Thyroid gland (tissue), 4 donors: ENCODE measurements around the gene CCT4. TPM values are rescaled to one million over a fixed set of nuclear protein-coding genes. Genes with fewer than 3 reads are reported as not detected.

Experiments used
- DNase-seq, 2 donors: peaks; one replicate each; pipeline ENCODE4 v3.0.0-alpha.2; 2019
- H3K27ac ChIP-seq, 3 donors: fragments of 200-600 bp; sonication (generic); 1 replicate in 2 of 3; 2 replicates in 1 of 3; pipeline ENCODE4 v1.5.1; 2016 to 2019; ENCODE audit warnings: mild to moderate bottlenecking in 1 of 3, moderate library complexity in 1 of 3
- H3K27me3 ChIP-seq: fragments of 200-600 bp; sonication (generic); one replicate; pipeline ENCODE4 v1.5.1; 2019
- H3K36me3 ChIP-seq, 2 donors: fragments of 200-600 bp; sonication (generic); one replicate each; pipeline ENCODE4 v1.5.1; 2016 to 2019
- H3K4me1 ChIP-seq, 2 donors: fragments of 200-600 bp; sonication (generic); one replicate each; pipeline ENCODE4 v1.5.1; 2017 to 2019
- H3K4me3 ChIP-seq, 3 donors: fragments of 200-600 bp; sonication (generic); replicated peaks in 1 of 3; 1 replicate in 2 of 3; 2 replicates in 1 of 3; pipeline ENCODE4 v1.5.1; 2016; ENCODE audit warnings: mild to moderate bottlenecking in 1 of 3
- H3K9me3 ChIP-seq: fragments of 200-600 bp; sonication (generic); one replicate; pipeline ENCODE4 v1.5.1; 2017
- POLR2A ChIP-seq, 2 donors: fragments of 450-650 bp; IDR thresholded peaks; one replicate each; pipeline ENCODE4 v1.6.1; 2017; ENCODE audit warnings: antibody characterized with exemption in 2 of 2, mild to moderate bottlenecking in 2 of 2, moderate library complexity in 1 of 2
- WGBS, 2 donors: methylation state at CpG; one replicate each; pipeline ENCODE4 v1.1.5; 2017; 5-methylcytosine and 5-hydroxymethylcytosine counted together
- intact Hi-C: fragments of 100-400 bp; cut with DNase I; formaldehyde crosslinking; loops from one replicate; pipeline ENCODE4 v1.15.1; 2023
- total RNA-seq, 4 donors: library from RNA; depleted of rRNA; stranded (reverse); fragments of >200 nt; gene quantifications; one replicate each; pipeline ENCODE4 v1.2.3, GENCODE V29; 2016
- TF ChIP-seq, protein P1 (sequence below), 6 experiments: fragments of 200-600 bp in 3 of 6; fragments of 450-650 bp in 3 of 6; sonication (generic) in 3 of 6; IDR thresholded peaks; one replicate each; pipeline ENCODE4 v1.5.1; 2016 to 2019; ENCODE audit warnings: antibody characterized with exemption in 6 of 6, mild to moderate bottlenecking in 2 of 6, inconsistent platforms in 1 of 6, moderate library complexity in 1 of 6

CCT4 gene
- total RNA-seq, 4 donors from 2014 or later: 84.4 to 96.5 (median 88.7) TPM

DNA sequence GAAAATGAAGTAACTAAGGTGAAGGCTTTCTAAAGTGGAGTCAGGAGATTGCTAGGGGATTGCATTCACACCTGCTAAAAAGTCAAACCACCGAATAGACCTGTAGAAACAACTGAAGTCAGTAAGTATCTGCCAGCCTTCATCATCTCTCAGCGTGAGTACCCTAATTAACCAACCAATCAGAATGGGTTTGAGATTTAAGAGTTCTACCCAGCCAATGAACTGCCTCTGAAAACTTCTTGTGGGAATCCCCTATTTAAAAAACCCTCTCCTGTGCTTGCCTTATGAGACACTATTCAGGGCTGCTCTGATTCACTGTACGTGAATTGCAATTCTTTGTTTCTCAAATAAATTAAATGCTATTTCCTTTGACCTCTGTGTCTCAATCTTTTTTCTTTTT is 31.2 kb downstream of the CCT4 start:
- Histone ChIP-seq H3K36me3 (no peaks in the 10 kb centered on the region), H3K4me3 (no peak overlapping the region), H3K4me1 (peaks cover 10% of the 10 kb centered on the region in 2 donors), H3K27me3 (no peaks in the 10 kb centered on the region), H3K9me3 (no peaks in the 10 kb centered on the region), H3K27ac (no peak overlapping the region)
- 76 to 80% methylated on average over 3 of the region's 3 CpGs for WGBS, 2 donors
- TF ChIP-seq POLR2A (IDR thresholded peaks at IDR 0.05): no peak
- TF ChIP-seq, protein P1, sequence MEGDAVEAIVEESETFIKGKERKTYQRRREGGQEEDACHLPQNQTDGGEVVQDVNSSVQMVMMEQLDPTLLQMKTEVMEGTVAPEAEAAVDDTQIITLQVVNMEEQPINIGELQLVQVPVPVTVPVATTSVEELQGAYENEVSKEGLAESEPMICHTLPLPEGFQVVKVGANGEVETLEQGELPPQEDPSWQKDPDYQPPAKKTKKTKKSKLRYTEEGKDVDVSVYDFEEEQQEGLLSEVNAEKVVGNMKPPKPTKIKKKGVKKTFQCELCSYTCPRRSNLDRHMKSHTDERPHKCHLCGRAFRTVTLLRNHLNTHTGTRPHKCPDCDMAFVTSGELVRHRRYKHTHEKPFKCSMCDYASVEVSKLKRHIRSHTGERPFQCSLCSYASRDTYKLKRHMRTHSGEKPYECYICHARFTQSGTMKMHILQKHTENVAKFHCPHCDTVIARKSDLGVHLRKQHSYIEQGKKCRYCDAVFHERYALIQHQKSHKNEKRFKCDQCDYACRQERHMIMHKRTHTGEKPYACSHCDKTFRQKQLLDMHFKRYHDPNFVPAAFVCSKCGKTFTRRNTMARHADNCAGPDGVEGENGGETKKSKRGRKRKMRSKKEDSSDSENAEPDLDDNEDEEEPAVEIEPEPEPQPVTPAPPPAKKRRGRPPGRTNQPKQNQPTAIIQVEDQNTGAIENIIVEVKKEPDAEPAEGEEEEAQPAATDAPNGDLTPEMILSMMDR (IDR thresholded peaks at IDR 0.05): no peak
- DNase-seq: no peak
- intact Hi-C loops: no loop called here

DNA sequence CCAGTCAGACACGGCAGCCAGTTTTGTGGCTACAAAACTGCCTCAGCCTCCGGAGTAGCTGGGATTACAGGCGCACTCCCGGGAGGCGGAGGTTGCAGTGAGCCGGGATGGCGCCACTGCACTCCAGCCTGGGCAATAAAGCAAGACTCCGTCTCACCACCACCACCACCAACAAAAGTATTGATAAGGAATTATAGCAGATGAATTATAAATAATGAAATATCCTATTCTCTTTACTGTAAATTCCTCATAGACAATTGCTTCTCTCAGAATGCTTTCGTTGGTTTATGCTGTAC is 33.2 kb downstream of the CCT4 start:
- H3K4me3 ChIP-seq: peak overlapping the region in 2 of 3 donors; percentile 35 to 73
- TF ChIP-seq POLR2A (IDR thresholded peaks at IDR 0.05): no peak
- TF ChIP-seq, protein P1 (IDR thresholded peaks at IDR 0.05): no peak

DNA sequence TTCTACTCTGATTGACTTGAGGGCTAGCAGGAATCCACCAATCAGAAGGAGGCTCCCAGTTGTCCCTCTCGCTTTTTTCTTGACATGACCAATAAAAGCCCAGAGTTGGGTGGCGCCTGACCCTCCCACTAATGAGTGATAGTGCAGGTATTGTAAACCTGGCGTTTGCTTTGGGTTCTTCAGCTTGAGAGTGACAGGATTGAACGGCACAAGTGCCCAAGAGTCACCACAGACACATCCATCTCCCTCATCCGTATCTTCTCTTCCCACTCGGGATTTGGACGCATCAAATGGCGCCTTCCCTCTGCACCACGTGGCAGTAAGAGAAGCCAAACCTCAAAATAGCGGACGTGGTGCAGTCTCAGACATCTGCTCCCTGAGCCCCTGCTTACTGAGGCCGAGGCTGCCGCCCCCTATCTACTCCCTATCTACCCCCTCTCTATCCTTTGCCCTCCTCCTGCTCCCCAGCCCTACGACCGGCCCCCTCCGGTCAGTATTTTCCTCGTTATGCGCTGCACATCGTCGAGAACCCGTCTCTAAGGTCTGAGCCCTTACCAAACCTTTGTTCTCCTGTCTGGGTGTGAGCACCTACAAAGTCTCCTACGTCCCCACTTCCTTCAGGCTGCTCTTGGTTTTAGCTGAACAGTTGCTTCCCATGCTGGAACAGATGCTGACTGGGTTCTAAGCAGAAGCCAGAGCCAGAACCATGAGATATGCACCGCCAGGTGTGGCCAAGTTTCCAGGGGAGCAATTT is 33.7 kb downstream of the CCT4 start:
- peaks cover 10% of the 10 kb centered on the region in 2 donors for H3K4me1 ChIP-seq
- TF ChIP-seq POLR2A (IDR thresholded peaks at IDR 0.05): peak in 1 of 2 donors; percentile 41
- TF ChIP-seq, protein P1 (IDR thresholded peaks at IDR 0.05): peak in 1 of 6 experiments; percentile 16
- peak overlapping the region; percentile 35 to 73 (median 48) for H3K4me3 ChIP-seq
- DNase-seq: peak; percentile 94
- WGBS, 2 donors: 2 to 4% methylated on average over 22 to 23 of the region's 23 CpGs
- H3K9me3 ChIP-seq: no peaks in the 10 kb centered on the region
- H3K36me3 ChIP-seq: no peaks in the 10 kb centered on the region
- peak overlapping the region; percentile 58 to 91 (median 62) for H3K27ac ChIP-seq
- intact Hi-C loops: no loop called here
- H3K27me3 ChIP-seq: no peaks in the 10 kb centered on the region

More for the DNA sequence above, 33.2 kb downstream of the CCT4 start:
- peaks cover 10% of the 10 kb centered on the region in 2 donors for H3K4me1 ChIP-seq
- 34 to 55% methylated on average over 9 of the region's 9 CpGs for WGBS, 2 donors
- intact Hi-C loops: no loop called here
- no peaks in the 10 kb centered on the region for H3K36me3 ChIP-seq
- H3K27ac ChIP-seq: peak overlapping the region in 2 of 3 donors; percentile 48 to 58
- no peaks in the 10 kb centered on the region for H3K27me3 ChIP-seq
- DNase-seq: peak; percentile 37 to 42
- no peaks in the 10 kb centered on the region for H3K9me3 ChIP-seq

DNA sequence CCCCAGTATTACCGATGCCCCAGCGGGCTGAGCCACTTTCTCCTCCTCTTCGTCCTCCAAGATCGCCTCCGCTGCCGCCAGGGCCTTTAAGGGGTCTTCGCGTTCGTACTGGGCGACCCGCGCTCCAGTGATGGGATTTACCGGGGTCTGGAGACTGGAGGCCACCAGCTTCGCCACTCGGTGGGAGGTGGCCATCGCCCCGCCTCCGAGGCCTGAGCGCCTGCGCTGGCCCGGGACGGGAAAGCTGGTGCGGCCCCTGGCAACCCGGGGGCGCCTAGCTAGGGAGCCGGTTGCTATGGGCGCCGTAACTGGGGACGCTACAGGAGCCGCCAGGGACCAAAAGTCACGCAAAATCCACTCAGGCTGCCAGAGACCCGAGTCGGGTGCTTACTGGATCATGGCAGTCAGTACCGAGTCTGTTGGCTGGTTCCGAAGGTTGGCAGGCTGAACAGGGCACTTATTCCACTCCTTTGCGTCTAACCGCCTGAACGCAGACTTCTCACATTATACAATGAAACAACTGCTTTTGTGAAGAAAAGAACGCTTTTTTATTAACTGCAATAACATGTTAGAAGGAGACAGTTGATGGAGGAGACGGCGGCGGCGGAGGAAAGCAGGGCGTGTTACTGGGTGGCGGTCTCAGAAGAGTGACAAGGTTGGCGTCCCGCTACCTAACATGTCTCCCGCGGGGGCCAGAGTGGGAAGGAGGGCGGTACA is 34.5 kb downstream of the CCT4 start, which contains the start of gene FAM161A:
TSS of gene FAM161A (minus strand) at position 214 of the 717 bp plus-strand sequence. CDS start at position 195, 19 bp downstream.
- peak within 1 kb of the TSS; percentile 62 to 91 (median 83) for H3K27ac ChIP-seq
- WGBS, 2 donors: 0 to 1% methylated on average over 19 to 35 of the region's 50 CpGs
- TF ChIP-seq, protein P1 (IDR thresholded peaks at IDR 0.05): peak in 1 of 6 experiments; percentile 17
- TF ChIP-seq POLR2A (IDR thresholded peaks at IDR 0.05): peak in 1 of 2 donors; percentile 60
- H3K36me3 ChIP-seq: no peaks in the 10 kb centered on the region
- intact Hi-C loops: no loop called here
- no peaks in the 10 kb centered on the region for H3K9me3 ChIP-seq
- H3K4me3 ChIP-seq: peak within 1 kb of the TSS; percentile 35 to 73 (median 48)
- H3K4me1 ChIP-seq: peaks cover 10% of the 10 kb centered on the region in 2 donors
- DNase-seq: peak; percentile 93
- no peaks in the 10 kb centered on the region for H3K27me3 ChIP-seq
